ENCODE results near the gene WFIKKN1. TPM values are rescaled to one million over a fixed set of nuclear protein-coding genes. Genes with fewer than 3 reads are reported as not detected.

WFIKKN1 gene
- total and polyA plus RNA-seq, 2 experiments from 2014 or later = 3.5 to 6.8 TPM

GRCh38 chr16:626787-627453 lies 3.9 kb upstream of the WFIKKN1 start:
- Mint-ChIP-seq H3K27ac (no peak overlapping the region), H3K36me3 (ENCODE audit: low read depth) (no peaks in the 10 kb centered on the region; the same call in 2 of the 3 replicates), H3K4me3 (no peak overlapping the region), H3K4me1 (peaks cover 35% of the 10 kb centered on the region), H3K27me3 (ENCODE audit: insufficient read depth, low read depth, poor library complexity) (peaks cover 14% of the 10 kb centered on the region), H3K9me3 (no peaks in the 10 kb centered on the region)
- Histone ChIP-seq H3K9me2 (ENCODE audit: insufficient read depth) (no peaks in the 10 kb centered on the region), H3K79me2 (replicated peaks; ENCODE audit: insufficient read depth) (no peaks in the 10 kb centered on the region; the same call in 1 of the 2 replicates), H3K27me3 (ENCODE audit: insufficient read depth) (no peaks in the 10 kb centered on the region), H2AFZ (no peak overlapping the region), H4K20me1 (replicated peaks; ENCODE audit: insufficient read depth) (peaks cover 10% of the 10 kb centered on the region; the same call in 1 of the 2 replicates), H3K4me3 (no peak overlapping the region), H3K36me3 (ENCODE audit: insufficient read depth) (no peaks in the 10 kb centered on the region), H3K4me2 (no peak overlapping the region), H3K4me1 (ENCODE audit: insufficient read depth) (peaks cover 24% of the 10 kb centered on the region), H3F3A (replicated peaks; ENCODE audit: low read depth) (peaks cover 16% of the 10 kb centered on the region), H3K27ac (ENCODE audit: low read depth) (no peak overlapping the region)
- no peak for ATAC-seq
- no peak for DNase-seq (ENCODE audit: low spot score)
- no peak for TF ChIP-seq ZNF331 (CRISPR knock-in tag; IDR thresholded peaks at IDR 0.05; ENCODE audit: low read depth)
- no peak for TF ChIP-seq POLR2AphosphoS5 (IDR thresholded peaks at IDR 0.05; ENCODE audit: low read depth)
- TF ChIP-seq ZNF114 (CRISPR knock-in tag; IDR thresholded peaks at IDR 0.05) = no peak
- no peak for TF ChIP-seq CREB1 (CRISPR knock-in tag; IDR thresholded peaks at IDR 0.05; ENCODE audit: low read depth)
- TF ChIP-seq CTCF (conservative IDR thresholded peaks at IDR 0.05; ENCODE audit: low read depth in 2 of 2) = no peak
- no peak for TF ChIP-seq EZH2phosphoT487 (IDR thresholded peaks at IDR 0.05; ENCODE audit: unreplicated experiment)
- no peak for TF ChIP-seq NANOG (IDR thresholded peaks at IDR 0.05; ENCODE audit: borderline replicate concordance)
- no peak for TF ChIP-seq JUNB (IDR thresholded peaks at IDR 0.05; ENCODE audit: unreplicated experiment)
- TF ChIP-seq ETS1 (IDR thresholded peaks at IDR 0.05) = no peak
- no peak for TF ChIP-seq EZH2 (IDR thresholded peaks at IDR 0.05; ENCODE audit: low read depth, unreplicated experiment)
- TF ChIP-seq REST (IDR thresholded peaks at IDR 0.05; ENCODE audit: unreplicated experiment) = no peak
- no peak for TF ChIP-seq ZNF462 (CRISPR knock-in tag; IDR thresholded peaks at IDR 0.05)
- TF ChIP-seq STAT1 (IDR thresholded peaks at IDR 0.05; ENCODE audit: unreplicated experiment) = no peak

Measured in GM23338 (cell line).